HG03039 (cell line): ENCODE results near the gene FANCI.

Experiments
- ATAC-seq: cut with Tn5 transposase; IDR thresholded peaks from one replicate; pipeline ENCODE4 v1.9.1; 2021; ENCODE audit warnings: mild to moderate bottlenecking, moderate library complexity; ENCODE audit not compliant: unreplicated experiment

FANCI gene

GRCh38 chr15:89359471-89360293, 115.9 kb downstream of the FANCI start:
- ATAC-seq, result no peak

- no peak for ATAC-seq
Observed at GRCh38 chr15:89360294-89360971, 116.7 kb downstream of the FANCI start.

DNA sequence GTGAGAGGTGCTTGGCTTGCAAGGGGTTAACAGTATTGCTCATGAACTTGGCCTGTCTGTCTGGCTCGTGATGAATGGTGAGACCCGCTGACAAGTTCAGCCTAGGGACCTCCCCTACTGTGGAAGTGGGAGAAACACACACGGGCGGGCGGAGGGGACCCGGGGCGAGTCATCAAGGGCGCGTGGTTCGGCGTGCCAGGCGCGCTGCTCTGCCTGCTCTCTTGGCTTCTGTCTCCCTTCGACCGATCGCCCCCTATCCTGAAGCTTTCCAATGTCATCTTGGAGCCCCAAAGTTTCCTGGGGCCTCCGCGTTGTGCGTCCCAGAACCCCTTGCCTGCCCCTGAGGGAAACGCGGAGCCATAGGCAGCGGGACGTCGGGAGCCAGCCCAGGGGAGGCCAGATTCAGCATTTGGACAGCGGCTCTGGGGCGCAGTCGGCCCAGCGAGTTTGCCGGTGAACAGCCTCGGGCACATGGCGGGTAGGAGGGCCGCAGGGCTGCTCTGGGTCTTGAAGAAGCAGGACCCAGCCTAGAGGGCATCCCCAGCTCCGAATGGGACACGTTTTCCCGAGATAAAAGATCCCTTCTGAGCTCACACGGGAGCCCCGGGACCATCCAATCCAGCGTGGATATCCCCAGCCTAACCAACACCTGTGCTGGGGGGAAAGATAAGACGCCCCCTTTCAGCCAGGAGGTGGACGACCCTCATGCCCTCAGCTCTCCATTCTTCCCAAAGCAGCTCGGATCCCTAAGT, 117.8 kb downstream of the FANCI start:
- no peak for ATAC-seq

DNA sequence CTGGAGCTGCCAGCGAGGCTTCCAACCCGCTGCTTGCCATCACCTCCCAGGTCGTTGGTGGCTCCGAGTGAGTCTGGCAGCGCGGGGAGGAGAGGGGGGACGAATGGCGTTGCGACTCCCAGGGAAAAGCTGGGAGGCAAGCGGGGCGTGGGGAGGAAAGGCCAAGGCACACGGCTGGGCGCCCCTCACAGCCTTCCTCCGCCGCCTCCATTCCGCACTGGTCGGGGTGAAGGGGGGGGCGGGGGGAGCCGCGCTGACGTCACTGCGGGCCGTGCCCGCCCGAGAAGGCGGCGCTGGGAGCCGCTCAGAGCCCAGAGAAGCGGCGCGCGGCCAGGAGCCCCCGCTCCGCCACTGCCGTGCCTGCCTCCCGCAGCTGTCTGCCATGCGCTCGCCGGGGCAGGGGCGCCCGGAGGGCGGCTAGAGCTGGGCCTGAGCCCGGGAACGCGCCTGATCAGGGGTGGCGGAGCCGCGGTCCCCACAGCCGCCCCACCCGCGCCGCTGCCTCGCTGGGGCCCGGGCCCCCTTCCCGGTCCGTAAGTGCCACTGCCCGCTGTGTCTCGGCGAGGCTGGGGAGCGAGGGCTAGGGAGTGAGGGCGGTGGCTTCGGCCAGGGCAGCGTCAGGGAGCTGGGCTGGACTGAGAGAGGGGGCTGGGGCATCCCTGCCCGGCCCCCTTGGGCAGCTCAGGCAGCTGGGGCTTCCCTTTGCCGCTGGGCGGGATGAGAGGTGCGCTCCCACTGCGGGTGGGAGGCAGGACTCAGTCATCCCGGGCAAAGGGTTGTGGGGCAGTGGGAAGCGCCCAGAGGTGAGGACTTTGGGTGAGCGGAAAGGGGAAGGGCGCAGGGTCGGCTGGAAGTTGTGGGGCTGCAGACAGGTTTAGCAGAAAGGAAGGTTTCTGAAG, 118.7 kb downstream of the FANCI start:
- no peak for ATAC-seq

- no peak for ATAC-seq
Observed at GRCh38 chr15:89363133-89363532, 119.4 kb downstream of the FANCI start.

GRCh38 chr15:89363770-89364169, 120.0 kb downstream of the FANCI start:
- no peak for ATAC-seq

- no peak for ATAC-seq
Observed at GRCh38 chr15:89364341-89364740, 120.6 kb downstream of the FANCI start.

DNA sequence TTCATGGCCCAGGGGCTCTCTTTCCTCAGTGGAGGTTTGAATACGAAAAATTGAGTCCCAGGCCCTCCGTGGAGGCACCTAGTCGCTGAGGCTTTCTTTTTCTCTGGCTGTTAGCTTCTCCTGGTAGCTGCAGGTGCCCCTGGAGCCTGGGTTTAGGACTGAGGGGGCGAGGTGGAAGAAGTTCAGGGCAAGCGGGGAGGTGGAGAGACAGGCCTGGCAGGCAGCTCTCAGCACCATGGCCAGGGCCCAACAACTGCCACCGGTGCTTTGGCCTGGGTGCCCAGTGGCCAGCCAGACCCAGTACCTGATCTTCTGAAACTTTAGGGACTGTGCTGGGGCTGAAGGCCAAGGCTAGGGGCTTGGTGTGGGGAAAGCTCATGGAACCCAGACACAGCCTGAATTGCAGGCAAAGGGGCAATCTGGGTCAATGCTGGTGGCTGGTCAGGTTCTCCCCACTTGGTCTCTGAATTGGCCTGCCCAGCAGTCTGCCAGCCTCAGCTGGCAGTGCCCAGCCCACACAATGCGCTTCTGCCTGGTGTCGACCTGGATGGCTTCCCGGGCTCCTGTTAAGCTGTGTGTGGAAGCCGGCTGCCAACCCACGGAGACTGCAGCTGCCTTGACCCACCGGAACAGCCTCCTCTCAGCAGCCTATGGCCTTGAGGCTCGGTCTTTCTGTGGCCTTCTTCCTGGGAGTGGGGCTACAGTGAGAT, 121.1 kb downstream of the FANCI start:
- no peak for ATAC-seq

DNA sequence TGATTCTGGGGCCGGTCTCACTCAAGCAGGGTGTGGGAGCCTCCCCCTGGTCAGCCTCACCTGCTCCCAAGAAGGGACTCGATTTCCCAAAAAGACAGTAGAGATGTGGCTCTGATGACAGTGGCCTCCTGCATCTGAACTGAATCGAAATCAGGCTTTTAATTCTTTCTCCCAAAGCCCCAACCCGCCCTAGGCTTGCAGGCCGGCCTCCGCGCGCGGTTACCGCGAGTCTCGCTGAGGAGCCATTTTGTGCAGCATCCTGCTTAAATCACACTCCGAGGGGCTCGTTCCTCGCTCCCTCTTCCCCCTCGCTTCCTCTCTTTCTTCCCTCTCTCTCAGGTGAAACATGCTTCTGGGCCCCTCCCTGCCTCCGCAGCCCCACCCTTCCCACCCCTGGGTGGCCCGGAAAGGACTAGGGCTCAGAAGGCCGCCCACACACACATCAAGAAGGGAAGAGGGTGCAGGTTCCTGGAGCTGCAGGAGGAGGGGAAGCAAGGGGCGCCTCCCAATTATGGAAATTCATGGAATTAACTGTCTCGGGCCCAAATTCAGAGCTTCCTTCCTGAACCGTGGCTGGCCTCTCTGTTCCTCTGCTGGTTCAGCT, 121.8 kb downstream of the FANCI start:
- ATAC-seq, result no peak
